ENCODE results near the gene SF3B4.

Gene SF3B4

GRCh38 chr1:149879556-149879955 lies 48.0 kb downstream of the SF3B4 start:
- in situ Hi-C loops (cut with HindIII; ENCODE audit: low sequenced_read_pairs), result no loop called here
- no peak for DNase-seq (ENCODE audit: low read depth)
- TF ChIP-seq, protein P1, sequence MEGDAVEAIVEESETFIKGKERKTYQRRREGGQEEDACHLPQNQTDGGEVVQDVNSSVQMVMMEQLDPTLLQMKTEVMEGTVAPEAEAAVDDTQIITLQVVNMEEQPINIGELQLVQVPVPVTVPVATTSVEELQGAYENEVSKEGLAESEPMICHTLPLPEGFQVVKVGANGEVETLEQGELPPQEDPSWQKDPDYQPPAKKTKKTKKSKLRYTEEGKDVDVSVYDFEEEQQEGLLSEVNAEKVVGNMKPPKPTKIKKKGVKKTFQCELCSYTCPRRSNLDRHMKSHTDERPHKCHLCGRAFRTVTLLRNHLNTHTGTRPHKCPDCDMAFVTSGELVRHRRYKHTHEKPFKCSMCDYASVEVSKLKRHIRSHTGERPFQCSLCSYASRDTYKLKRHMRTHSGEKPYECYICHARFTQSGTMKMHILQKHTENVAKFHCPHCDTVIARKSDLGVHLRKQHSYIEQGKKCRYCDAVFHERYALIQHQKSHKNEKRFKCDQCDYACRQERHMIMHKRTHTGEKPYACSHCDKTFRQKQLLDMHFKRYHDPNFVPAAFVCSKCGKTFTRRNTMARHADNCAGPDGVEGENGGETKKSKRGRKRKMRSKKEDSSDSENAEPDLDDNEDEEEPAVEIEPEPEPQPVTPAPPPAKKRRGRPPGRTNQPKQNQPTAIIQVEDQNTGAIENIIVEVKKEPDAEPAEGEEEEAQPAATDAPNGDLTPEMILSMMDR (IDR thresholded peaks at IDR 0.05; ENCODE audit: low read depth, low read length, missing control alignments), result no peak
- no peak overlapping the region for H3K4me3 ChIP-seq (ENCODE audit: low read depth, low read length)

DNA sequence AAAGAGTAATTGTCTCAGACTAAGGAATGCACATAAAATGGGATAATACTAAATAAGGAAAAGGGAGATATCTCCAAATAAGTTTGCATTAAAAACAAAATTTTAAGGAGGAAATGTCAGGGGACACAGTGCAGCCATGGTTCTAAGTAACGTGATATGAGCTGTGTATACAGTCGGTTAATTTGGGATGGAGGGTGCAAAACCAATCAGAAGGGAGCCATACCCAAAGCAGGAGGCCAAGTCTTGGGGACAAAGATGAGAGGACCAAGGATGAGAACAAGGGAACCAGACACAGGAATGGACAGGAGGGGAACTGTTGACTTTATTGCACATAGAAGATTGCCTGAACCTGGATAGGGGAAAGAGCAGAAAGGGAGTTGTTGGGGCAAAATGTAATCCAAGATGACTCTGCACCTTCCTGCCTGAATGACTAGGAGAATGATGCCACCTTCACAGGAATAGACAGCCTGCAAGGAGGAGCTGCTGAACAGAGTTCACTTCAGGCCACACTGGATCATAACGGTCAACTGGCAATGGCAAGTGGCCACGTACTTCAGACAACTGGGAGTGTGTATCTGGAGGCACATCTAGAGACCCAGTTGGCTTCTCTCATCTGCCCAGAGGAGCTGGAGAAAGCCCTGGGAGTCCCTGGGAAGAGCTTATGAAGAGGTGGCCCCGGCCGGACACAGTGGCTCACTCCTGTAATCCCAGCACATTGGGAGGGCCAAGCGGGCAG lies 50.2 kb downstream of the SF3B4 start:
- TF ChIP-seq, protein P1 (IDR thresholded peaks at IDR 0.05; ENCODE audit: low read depth, low read length, missing control alignments), result no peak
- DNase-seq (ENCODE audit: low read depth), result no peak
- in situ Hi-C loops (cut with HindIII; ENCODE audit: low sequenced_read_pairs), result no loop called here
- H3K4me3 ChIP-seq (ENCODE audit: low read depth, low read length), result no peak overlapping the region
